Fibroblast of pulmonary artery (primary cell): ENCODE measurements around the gene FHOD3.
A peak's percentile ranks its signal among the peaks of the same experiment; 100 is the strongest.

Experiments
- DNase-seq: peaks from one replicate; pipeline ENCODE4 v3.0.0-alpha.2; 2010; ENCODE audit warnings: low read depth
- H3K4me3 ChIP-seq: replicated peaks from 2 replicates; pipeline ENCODE4 v1.5.1; 2011; ENCODE audit warnings: low read depth, mild to moderate bottlenecking, control low read depth, low read length, moderate library complexity
- CTCF ChIP-seq: IDR thresholded peaks from 2 replicates; pipeline ENCODE4 v1.5.1; 2011; ENCODE audit warnings: mild to moderate bottlenecking, control low read depth, low read length, inconsistent platforms; ENCODE audit errors: missing control alignments

FHOD3 gene

DNA sequence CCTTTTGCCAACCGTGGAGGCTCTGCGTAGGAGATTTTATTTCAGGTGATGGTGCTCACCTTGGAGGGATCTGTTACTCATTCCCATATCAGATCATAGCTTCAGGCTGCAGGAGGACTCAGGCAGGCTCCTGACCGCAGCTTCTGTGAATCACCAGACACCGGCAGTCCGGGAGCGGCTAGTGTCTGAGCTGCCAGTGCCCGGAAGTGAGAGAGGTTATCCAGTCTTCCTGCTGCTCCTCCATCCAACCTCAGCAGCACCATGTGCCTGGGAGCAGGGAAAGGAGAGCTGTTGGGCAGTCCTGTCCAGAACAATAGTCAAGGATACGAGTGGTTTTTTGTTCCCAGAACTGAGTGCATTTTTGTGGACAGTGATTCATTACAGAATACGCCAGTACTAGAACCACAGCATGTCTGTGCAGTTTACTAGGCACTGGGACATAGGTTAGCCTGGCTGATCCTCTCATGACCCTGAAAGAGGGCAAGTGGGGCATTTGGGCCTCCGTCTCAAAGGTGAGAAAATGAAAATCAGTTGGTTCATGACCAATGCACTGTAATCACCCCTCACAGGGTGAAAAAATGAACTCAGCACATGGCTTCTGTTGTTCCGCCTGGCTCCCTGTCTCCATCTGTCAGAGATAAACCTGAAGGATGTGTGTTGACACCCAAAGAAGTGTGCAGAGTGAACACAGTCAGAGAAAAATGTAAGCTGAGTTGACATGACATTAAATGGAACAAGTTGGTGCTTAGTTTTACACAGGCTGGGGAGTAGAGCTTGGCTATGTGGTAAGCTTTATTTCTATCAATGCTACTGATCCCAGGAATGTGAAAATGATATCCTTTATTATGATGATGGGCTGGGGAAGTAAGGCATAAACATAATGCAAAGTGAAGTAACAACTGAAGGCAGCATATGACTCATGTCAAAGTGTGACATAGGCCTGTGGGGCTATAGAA lies 12.2 kb downstream of the FHOD3 start:
- TF ChIP-seq CTCF = no peak
- peak; percentile 99 for DNase-seq
- H3K4me3 ChIP-seq = peak overlapping the region; percentile 1

DNA sequence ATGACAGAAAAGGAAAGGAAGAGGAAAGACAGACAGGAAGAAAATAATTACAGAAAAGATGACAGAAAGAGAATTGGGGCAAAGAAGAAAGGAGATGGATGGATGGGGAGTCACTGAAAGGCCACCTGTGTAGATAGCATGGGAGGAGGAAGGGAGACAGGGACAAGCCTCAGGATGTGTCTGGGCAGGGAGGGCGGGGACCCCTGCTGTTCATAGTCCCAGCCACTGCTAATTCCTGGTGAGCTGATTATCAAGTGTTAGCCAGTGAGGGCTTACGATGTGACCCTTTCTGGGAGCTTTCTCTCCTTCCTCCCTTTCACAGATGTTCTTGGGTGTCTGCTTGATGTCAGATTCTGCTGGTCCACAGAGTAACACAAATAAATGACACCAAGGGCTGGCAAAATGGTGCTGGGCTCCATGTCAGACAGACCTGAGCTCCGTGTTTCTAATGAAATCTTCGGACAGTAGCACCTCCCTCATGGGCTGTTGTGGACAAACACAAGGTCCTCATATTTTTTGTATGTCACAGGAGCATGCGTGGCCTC lies 13.6 kb downstream of the FHOD3 start:
- no peak overlapping the region for H3K4me3 ChIP-seq
- TF ChIP-seq CTCF = no peak
- no peak for DNase-seq

GRCh38 chr18:36312806-36313395 lies 15.4 kb downstream of the FHOD3 start:
- H3K4me3 ChIP-seq = no peak overlapping the region
- peak; percentile 80 for DNase-seq
- TF ChIP-seq CTCF = no peak

DNA sequence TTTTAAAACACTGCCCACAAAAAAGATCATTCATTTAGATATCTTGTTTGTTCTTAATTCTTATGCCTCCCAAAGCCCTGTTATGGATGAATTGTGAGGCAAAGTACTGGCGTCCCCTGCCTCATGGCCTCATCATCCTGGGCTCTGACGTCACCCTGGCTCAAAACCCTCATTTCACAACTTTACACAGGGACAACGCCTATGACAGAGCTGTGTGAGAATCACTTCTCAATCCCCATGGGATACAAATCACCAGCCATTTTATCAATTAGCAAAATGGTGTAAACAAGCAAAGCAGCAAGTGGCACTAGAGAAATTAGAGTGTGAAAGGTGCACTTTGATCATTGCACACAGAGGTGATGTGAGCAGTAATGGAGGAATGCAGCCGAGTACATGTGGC lies 16.6 kb downstream of the FHOD3 start:
- TF ChIP-seq CTCF = no peak

DNA sequence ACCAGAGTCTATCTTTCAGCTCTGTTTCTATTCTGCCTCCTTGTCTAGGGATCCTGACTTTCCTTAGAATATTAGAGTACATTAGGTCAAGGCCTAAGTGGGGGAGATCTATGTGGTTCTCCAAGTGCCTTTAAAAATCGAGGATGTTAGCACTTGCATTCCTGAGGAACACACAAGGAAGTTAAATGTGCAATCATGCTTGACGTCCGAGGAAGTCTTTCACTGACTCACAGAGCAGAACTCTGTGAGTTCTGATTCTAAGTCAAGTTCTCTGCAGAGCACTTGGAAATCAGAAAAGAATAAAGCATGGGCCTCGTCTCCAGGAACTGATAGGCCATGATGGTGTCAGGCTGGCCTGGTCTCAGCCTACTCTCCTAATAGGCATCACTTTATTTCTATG lies 17.2 kb downstream of the FHOD3 start:
- H3K4me3 ChIP-seq = no peak overlapping the region
- peak; percentile 97 for DNase-seq
- no peak for TF ChIP-seq CTCF

More for the DNA sequence above, 16.6 kb downstream of the FHOD3 start:
- H3K4me3 ChIP-seq = no peak overlapping the region
- DNase-seq = peak; percentile 91

DNA sequence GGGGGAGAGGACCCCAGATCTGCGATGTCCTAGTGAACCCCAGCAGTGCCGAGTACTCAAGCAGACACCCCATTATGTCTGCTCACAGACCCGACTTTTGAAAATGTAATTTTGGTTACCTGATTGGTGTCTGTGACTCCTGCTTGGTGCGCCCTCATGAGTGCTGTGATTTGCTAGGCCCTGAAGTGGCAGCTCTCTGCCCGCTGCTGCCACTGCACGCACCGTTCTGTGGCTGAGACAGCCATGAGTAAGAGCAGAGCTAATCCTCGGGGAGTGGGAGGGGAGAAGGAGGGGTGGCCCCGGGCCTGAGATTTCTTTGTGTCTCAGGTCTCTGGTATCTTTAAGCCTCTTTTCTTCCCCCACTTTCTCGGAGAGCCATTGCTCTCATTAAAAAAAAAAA lies 18.2 kb downstream of the FHOD3 start:
- no peak for TF ChIP-seq CTCF
- H3K4me3 ChIP-seq = no peak overlapping the region
- DNase-seq = peak; percentile 53
